HG02798 (cell line): Measurements from ENCODE around the gene MEOX2.

Source experiments
- ATAC-seq: cut with Tn5 transposase; IDR thresholded peaks from one replicate; pipeline ENCODE4 v1.9.1; 2021; ENCODE audit warnings: mild to moderate bottlenecking; ENCODE audit not compliant: unreplicated experiment, poor library complexity

The MEOX2 gene

GRCh38 chr7:15682111-15682510 is 4.4 kb downstream of the MEOX2 start:
- no peak for ATAC-seq

- ATAC-seq = no peak
Observed at GRCh38 chr7:15681631-15682030, 4.9 kb downstream of the MEOX2 start.

GRCh38 chr7:15681186-15681585 is 5.3 kb downstream of the MEOX2 start:
- no peak for ATAC-seq

- no peak for ATAC-seq
Observed at GRCh38 chr7:15680446-15680845, 6.0 kb downstream of the MEOX2 start.

- no peak for ATAC-seq
Observed at GRCh38 chr7:15679306-15679705, 7.2 kb downstream of the MEOX2 start.

GRCh38 chr7:15678653-15679052 is 7.8 kb downstream of the MEOX2 start:
- ATAC-seq = no peak

- ATAC-seq = no peak
Observed at GRCh38 chr7:15675379-15675778, 11.1 kb downstream of the MEOX2 start.

GRCh38 chr7:15674586-15674985 is 11.9 kb downstream of the MEOX2 start:
- ATAC-seq = no peak

GRCh38 chr7:15669443-15670090 is 16.9 kb downstream of the MEOX2 start:
- ATAC-seq = no peak

GRCh38 chr7:15667991-15668390 is 18.5 kb downstream of the MEOX2 start:
- ATAC-seq = no peak

GRCh38 chr7:15662451-15662850 is 24.0 kb downstream of the MEOX2 start:
- ATAC-seq = no peak

GRCh38 chr7:15658247-15658646 is 28.2 kb downstream of the MEOX2 start:
- ATAC-seq = no peak

GRCh38 chr7:15652776-15653290 is 33.6 kb downstream of the MEOX2 start:
- no peak for ATAC-seq

GRCh38 chr7:15651693-15652092 is 34.8 kb downstream of the MEOX2 start:
- ATAC-seq = no peak

GRCh38 chr7:15650787-15651186 is 35.7 kb downstream of the MEOX2 start:
- ATAC-seq = no peak

GRCh38 chr7:15648461-15648961 is 38.0 kb downstream of the MEOX2 start:
- no peak for ATAC-seq

GRCh38 chr7:15647309-15647708 is 39.2 kb downstream of the MEOX2 start:
- no peak for ATAC-seq

GRCh38 chr7:15643000-15643705 is 43.3 kb downstream of the MEOX2 start:
- ATAC-seq = no peak

- no peak for ATAC-seq
Observed at GRCh38 chr7:15628876-15629275, 57.6 kb downstream of the MEOX2 start.

GRCh38 chr7:15626041-15626440 is 60.4 kb downstream of the MEOX2 start:
- ATAC-seq = no peak

GRCh38 chr7:15625466-15625865 is 61.0 kb downstream of the MEOX2 start:
- no peak for ATAC-seq

GRCh38 chr7:15621468-15621867 is 65.0 kb downstream of the MEOX2 start:
- no peak for ATAC-seq
